ENCODE measurements around the gene COX20.

The COX20 gene

DNA sequence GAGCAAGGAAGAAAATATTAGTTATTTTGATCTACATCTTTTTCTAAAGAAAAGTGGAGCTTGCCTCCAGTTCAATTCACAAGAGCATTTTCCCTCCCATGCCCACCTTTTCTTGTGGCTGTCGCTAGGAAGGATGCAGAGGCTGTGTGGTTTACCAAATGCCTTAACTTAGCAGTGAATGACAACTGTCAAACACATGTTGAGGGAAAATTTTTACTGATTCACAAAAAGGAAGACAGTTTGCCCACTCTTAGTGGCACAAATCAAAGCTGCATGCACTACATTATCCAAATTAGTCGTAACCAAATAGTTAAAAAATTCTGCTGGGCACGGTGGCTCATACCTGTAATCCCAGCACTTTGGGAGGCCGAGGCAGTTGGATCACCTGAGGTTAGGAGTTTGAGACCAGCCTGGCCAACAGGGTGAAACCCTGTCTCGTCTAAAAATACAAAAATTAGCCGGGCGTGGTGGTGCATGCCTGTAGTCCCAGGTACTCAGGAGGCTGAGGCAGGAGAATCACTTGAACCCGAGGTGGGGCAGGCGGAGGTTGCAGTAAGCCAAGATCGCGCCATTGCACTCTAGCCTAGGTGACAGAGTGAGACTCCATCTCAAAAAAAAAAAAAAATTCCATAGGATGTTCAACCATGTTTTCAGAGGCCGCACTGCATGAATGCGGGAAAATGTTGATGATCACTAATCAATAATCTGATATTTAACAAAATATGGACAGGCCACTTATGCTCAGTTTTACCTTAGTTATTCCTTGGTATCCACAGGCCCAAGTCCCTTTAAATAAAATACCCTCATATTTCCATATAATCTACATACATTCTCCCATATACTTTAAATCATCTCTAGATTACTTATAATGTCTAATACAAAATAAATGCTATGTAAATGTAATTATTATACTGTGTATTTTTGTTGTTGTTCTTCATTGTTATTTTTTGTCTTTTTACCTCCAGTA, 9.0 kb downstream of the COX20 start:
- no peak overlapping the region for H3K9ac ChIP-seq (ENCODE audit: low read length)
- peaks cover 23% of the 10 kb centered on the region for H3K4me1 ChIP-seq (ENCODE audit: control insufficient read depth, insufficient read depth, low read length)
- H3K9me3 ChIP-seq (ENCODE audit: control insufficient read depth, low read length): no peaks in the 10 kb centered on the region
- H3K4me3 ChIP-seq (ENCODE audit: low read length): no peak overlapping the region
- no peaks in the 10 kb centered on the region for H3K27me3 ChIP-seq (ENCODE audit: control insufficient read depth, insufficient read depth, low read length)
- H3K36me3 ChIP-seq (ENCODE audit: control insufficient read depth, insufficient read depth, low read length): no peaks in the 10 kb centered on the region

DNA sequence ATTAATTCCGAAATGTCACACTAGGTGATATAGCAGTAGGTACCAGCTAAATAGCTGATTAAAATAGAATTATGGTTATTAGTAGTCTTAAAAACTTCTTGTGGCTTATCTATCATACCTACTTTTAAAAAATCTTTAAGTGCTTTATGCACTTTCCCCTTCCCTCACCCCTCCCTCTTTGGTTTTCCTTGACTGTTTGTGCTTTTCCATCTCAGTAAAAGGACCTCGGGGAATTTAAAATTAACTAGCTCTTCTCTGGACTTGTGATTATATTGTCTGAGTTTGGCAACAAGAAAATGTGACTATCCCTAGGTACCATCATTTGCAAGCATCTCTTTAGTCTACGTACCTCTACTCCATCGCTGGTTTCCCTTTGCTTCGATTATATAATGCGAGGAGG, 11.2 kb downstream of the COX20 start:
- no peaks in the 10 kb centered on the region for H3K36me3 ChIP-seq (ENCODE audit: control insufficient read depth, insufficient read depth, low read length)
- H3K9me3 ChIP-seq (ENCODE audit: control insufficient read depth, low read length): no peaks in the 10 kb centered on the region
- peaks cover 7% of the 10 kb centered on the region for H3K4me1 ChIP-seq (ENCODE audit: control insufficient read depth, insufficient read depth, low read length)
- no peak overlapping the region for H3K4me3 ChIP-seq (ENCODE audit: low read length)
- H3K27me3 ChIP-seq (ENCODE audit: control insufficient read depth, insufficient read depth, low read length): no peaks in the 10 kb centered on the region
- no peak overlapping the region for H3K9ac ChIP-seq (ENCODE audit: low read length)

DNA sequence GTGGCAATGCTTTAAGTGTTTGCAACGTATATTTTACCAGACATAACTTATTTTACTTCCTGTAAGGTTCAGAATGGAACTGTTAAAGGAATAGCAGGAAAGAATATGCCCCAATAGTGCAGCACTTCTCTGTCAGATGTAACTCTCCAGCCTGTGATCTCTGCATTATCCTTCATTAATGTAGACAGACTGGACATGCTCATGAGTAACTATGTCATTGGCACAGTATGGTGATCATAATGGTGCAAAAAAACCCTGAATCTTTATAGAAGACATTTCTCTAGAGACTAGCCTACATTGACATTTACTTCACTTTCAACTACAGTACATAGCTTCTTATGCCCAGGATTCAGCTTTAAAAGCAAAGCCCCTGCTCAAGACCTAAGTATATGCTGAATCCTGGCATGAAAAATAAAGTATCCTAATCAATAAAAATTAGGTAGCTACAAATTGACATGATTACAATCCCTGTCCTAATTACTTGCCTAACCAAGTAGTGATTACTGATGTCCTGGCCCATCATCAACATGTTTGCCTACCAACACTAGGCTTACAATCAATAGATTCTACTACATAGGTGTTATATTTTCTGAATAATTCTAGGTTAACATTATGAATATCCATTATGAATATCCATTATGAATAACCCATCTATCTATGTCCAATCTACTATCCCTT, 13.9 kb downstream of the COX20 start:
- Histone ChIP-seq H3K4me1 (ENCODE audit: control insufficient read depth, insufficient read depth, low read length) (no peaks in the 10 kb centered on the region), H3K9me3 (ENCODE audit: control insufficient read depth, low read length) (no peaks in the 10 kb centered on the region), H3K27me3 (ENCODE audit: control insufficient read depth, insufficient read depth, low read length) (no peaks in the 10 kb centered on the region), H3K9ac (ENCODE audit: low read length) (no peak overlapping the region), H3K36me3 (ENCODE audit: control insufficient read depth, insufficient read depth, low read length) (no peaks in the 10 kb centered on the region), H3K4me3 (ENCODE audit: low read length) (no peak overlapping the region)

DNA sequence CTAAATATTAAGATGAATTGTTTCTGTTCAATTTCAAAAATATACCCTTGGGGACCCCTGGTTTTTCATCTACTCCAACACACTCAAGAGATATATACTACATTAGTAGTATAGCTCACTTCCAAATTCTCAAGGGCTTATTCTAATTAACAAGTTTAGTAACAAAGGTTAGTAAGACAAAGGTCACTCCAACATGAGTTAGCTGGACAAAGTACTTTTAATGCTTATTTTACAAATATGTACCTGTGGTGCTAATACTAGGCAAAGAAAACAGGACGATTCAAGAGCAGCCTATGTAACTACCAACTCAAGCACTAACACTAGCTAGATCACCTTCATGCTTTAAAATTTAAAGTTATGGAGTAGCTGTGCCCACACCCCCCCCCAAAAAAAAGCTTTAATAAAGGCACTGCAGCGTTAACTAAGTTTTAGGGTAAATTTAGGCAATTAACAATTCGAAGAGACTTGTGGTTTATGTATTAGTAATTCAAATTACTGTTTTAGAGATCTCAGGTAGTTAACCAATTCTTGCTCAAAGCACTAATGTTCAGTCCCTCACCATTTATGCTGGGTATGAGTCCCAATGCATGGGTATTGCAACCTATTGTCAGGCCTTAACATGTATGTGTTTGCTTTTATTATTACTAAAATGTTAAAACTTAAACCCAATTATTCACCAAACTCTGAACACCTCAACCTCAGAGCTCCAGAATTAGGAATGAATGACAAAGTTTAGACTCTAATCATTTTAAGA, 14.8 kb downstream of the COX20 start:
- Histone ChIP-seq H3K9me3 (ENCODE audit: control insufficient read depth, low read length) (no peaks in the 10 kb centered on the region), H3K36me3 (ENCODE audit: control insufficient read depth, insufficient read depth, low read length) (no peaks in the 10 kb centered on the region), H3K4me3 (ENCODE audit: low read length) (no peak overlapping the region), H3K27me3 (ENCODE audit: control insufficient read depth, insufficient read depth, low read length) (no peaks in the 10 kb centered on the region), H3K4me1 (ENCODE audit: control insufficient read depth, insufficient read depth, low read length) (no peaks in the 10 kb centered on the region), H3K9ac (ENCODE audit: low read length) (no peak overlapping the region)

DNA sequence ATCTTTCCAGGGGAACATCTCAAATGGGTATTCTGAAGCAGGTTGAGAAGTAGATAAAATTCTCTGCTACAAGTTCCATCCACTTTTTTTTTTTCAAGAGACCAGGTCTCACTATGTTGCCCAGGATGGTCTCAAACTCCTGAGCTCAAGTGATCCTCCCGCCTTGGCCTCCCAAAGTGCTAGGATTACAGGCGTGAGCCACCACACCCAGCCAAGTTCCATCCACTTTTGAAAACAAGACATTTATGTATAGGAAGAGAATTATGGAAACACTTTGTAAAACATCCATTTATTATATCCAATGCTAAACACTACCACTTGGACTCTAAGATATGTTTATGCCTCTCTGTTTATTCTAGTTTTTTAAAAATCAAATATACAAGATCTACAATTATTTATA, 15.4 kb downstream of the COX20 start:
- Histone ChIP-seq H3K27me3 (ENCODE audit: control insufficient read depth, insufficient read depth, low read length) (no peaks in the 10 kb centered on the region), H3K4me3 (ENCODE audit: low read length) (no peak overlapping the region), H3K9ac (ENCODE audit: low read length) (no peak overlapping the region), H3K9me3 (ENCODE audit: control insufficient read depth, low read length) (no peaks in the 10 kb centered on the region), H3K36me3 (ENCODE audit: control insufficient read depth, insufficient read depth, low read length) (no peaks in the 10 kb centered on the region), H3K4me1 (ENCODE audit: control insufficient read depth, insufficient read depth, low read length) (no peaks in the 10 kb centered on the region)

DNA sequence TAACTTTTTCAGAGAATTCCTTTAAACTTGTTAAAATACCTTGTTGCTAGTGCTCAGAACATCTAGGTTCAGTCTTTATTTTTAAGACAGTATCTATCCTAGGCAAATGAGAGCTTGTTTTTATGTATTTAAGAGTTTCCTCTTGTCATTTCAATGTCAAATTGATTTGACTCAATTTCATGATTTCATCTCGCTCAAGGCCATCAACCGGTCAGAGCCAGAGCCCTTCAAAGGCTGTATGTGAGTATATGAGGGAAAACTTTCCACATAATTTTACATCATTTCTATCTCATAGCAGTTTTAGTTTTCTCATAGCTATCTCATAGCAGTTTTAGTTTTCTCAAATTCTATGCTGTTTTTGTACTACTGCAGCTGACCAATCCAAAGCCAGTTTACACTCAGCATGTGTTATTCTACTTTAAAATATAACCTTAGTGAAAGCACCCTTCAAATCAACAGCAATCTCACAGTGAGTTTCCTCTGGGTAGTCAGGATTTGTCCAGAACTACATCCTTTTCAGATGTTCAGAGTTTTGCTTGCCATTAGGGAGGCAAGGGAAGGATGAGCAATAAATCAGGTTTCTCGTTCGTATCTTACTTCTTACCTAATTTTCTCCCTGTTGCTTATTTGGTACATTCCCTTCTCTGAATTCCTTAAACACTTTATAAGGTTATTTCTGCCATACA, 16.2 kb downstream of the COX20 start:
- Histone ChIP-seq H3K9me3 (ENCODE audit: control insufficient read depth, low read length) (no peaks in the 10 kb centered on the region), H3K9ac (ENCODE audit: low read length) (no peak overlapping the region), H3K27me3 (ENCODE audit: control insufficient read depth, insufficient read depth, low read length) (no peaks in the 10 kb centered on the region), H3K36me3 (ENCODE audit: control insufficient read depth, insufficient read depth, low read length) (no peaks in the 10 kb centered on the region), H3K4me3 (ENCODE audit: low read length) (no peak overlapping the region), H3K4me1 (ENCODE audit: control insufficient read depth, insufficient read depth, low read length) (no peaks in the 10 kb centered on the region)

DNA sequence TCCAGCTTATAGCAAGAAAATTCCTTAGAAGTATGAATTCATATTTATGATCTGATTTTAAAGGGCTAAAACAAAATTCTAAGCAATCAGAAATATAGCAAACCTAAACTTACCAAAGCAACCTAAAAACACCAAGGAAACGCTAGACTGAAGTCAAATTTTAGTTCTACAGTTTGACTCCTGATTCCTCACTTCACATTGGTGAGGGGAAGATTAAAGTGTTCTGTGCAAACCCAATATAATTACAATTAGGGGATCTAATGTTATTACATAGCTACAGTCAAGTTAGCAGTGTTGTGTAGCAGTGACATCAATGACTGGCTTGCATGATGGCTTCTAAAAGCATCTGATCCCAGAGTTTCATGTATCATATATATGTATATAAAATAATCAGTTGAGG, 17.2 kb downstream of the COX20 start:
- H3K36me3 ChIP-seq (ENCODE audit: control insufficient read depth, insufficient read depth, low read length): no peaks in the 10 kb centered on the region
- no peaks in the 10 kb centered on the region for H3K4me1 ChIP-seq (ENCODE audit: control insufficient read depth, insufficient read depth, low read length)

DNA sequence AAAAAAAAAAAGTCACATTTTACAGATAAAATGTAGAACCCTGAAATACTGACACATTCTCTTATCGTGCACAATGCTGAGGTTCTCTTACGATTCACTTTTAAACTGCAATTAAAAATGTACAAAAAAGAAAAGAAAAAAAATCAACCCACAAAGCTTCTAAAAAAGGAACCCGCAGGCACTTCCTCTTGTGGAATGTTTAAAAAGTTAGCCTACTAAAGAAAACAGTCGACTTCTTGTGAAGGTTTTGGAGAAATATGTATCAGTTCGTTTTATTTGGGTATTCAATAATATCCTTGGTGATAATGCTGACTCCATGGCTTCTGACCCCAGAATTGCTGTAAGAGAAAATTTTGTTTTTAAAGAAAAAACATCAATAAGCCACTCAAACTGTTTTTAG, 18.7 kb downstream of the COX20 start:
- Histone ChIP-seq H3K9ac (ENCODE audit: low read length) (no peak overlapping the region), H3K4me3 (ENCODE audit: low read length) (no peak overlapping the region), H3K9me3 (ENCODE audit: control insufficient read depth, low read length) (no peaks in the 10 kb centered on the region), H3K36me3 (ENCODE audit: control insufficient read depth, insufficient read depth, low read length) (peaks cover 3% of the 10 kb centered on the region), H3K4me1 (ENCODE audit: control insufficient read depth, insufficient read depth, low read length) (no peaks in the 10 kb centered on the region), H3K27me3 (ENCODE audit: control insufficient read depth, insufficient read depth, low read length) (no peaks in the 10 kb centered on the region)

More for the DNA sequence above, 17.2 kb downstream of the COX20 start:
- Histone ChIP-seq H3K9ac (ENCODE audit: low read length) (no peak overlapping the region), H3K27me3 (ENCODE audit: control insufficient read depth, insufficient read depth, low read length) (no peaks in the 10 kb centered on the region), H3K4me3 (ENCODE audit: low read length) (no peak overlapping the region), H3K9me3 (ENCODE audit: control insufficient read depth, low read length) (no peaks in the 10 kb centered on the region)

DNA sequence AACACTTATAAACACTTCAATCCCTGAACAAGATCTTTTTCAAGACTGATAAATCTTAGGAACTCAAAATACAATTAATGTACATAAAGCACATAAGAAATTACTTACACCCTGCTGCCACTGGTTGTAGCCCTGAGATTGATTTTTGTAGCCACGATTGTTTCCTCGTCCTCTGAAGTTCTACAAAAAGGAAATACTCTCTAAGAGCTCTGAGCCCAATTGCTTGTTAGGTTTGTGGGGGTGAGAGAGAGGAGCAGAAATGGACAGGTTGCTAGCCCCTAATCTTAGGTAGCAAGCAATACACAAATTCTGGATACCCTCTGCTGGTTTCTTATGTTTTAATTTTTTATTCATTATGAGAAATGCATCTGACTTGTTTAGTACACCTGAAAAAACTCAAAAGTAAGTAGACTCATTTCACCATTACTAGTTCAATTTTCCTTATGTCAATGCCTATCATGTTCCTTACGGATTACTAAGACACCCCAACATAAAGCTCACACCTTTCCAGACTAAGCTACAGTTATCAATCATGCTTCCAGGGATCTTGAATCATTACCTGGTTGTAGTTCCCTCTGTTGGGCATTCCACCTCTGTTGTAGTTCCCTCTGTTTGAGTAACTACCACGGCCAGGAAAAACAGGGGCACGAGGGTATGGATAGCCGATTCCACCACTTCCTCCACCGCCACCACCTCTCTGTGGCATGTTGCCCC, 19.6 kb downstream of the COX20 start:
- Histone ChIP-seq H3K36me3 (ENCODE audit: control insufficient read depth, insufficient read depth, low read length) (peaks cover 3% of the 10 kb centered on the region), H3K4me3 (ENCODE audit: low read length) (no peak overlapping the region), H3K27me3 (ENCODE audit: control insufficient read depth, insufficient read depth, low read length) (no peaks in the 10 kb centered on the region), H3K4me1 (ENCODE audit: control insufficient read depth, insufficient read depth, low read length) (peaks cover 6% of the 10 kb centered on the region), H3K9ac (ENCODE audit: low read length) (no peak overlapping the region), H3K9me3 (ENCODE audit: control insufficient read depth, low read length) (no peaks in the 10 kb centered on the region)

DNA sequence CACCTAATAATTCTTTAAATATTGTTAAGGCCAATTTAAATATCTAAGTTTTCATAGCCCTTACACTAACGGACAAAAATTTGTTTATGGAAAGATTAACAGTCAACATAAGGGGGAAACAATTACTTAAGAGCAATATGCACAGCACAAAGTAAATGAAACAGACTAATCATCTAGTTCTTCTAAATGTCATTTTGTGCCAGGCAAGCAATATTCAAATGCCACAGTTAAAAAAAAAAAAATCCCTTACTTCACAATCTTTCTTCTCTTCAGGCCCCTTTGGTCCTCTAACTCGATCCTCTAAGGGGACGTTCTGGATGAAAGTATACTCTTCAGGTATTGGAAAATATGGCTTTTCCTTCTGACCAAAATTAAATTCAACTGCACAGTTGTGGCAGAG, 22.3 kb downstream of the COX20 start:
- Histone ChIP-seq H3K27me3 (ENCODE audit: control insufficient read depth, insufficient read depth, low read length) (no peaks in the 10 kb centered on the region), H3K4me1 (ENCODE audit: control insufficient read depth, insufficient read depth, low read length) (peaks cover 22% of the 10 kb centered on the region), H3K9ac (ENCODE audit: low read length) (no peak overlapping the region), H3K9me3 (ENCODE audit: control insufficient read depth, low read length) (no peaks in the 10 kb centered on the region), H3K4me3 (ENCODE audit: low read length) (no peak overlapping the region), H3K36me3 (ENCODE audit: control insufficient read depth, insufficient read depth, low read length) (peaks cover 3% of the 10 kb centered on the region)

DNA sequence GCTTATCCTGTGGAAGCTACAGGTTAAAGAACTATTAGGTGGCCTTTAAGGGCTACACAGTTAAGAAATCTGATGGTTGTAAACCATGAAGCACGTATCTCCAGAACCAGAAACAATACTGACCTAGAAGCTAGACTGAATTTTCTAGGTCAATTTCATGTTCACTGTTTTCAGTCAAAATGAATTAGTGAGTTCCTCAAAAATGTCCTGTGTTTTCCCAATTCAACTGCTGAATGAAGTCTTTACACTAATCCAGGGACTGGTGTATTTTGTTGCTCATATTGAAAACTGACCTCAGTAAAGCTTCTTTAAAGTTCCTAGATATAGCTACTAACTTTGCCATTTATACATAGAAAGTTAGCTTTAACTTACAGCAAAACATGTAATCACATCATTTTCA, 22.9 kb downstream of the COX20 start:
- Histone ChIP-seq H3K9me3 (ENCODE audit: control insufficient read depth, low read length) (no peaks in the 10 kb centered on the region), H3K36me3 (ENCODE audit: control insufficient read depth, insufficient read depth, low read length) (peaks cover 3% of the 10 kb centered on the region), H3K27me3 (ENCODE audit: control insufficient read depth, insufficient read depth, low read length) (no peaks in the 10 kb centered on the region), H3K9ac (ENCODE audit: low read length) (no peak overlapping the region), H3K4me1 (ENCODE audit: control insufficient read depth, insufficient read depth, low read length) (peaks cover 22% of the 10 kb centered on the region), H3K4me3 (ENCODE audit: low read length) (no peak overlapping the region)

Measured in mucosa of stomach (tissue), 1 donor.